K562 (cell line): Measurements from ENCODE around the gene STT3B. TPM values are rescaled to one million over a fixed set of nuclear protein-coding genes. Genes with fewer than 3 reads are reported as not detected.
A peak's percentile ranks its signal among the peaks of the same experiment; 100 is the strongest.

Experiments used
- ATAC-seq: fragments of 200-7000 bp; cut with Tn5 transposase; 3 replicates; pipeline ENCODE4 v1.9.1; 2020; ENCODE audit warnings: moderate library complexity
- BruUV-seq: library from RNA; stranded (reverse); fragments of 400-500 nt; replicated peaks from 2 replicates; lab custom pipeline; 2021; lab: Mats Ljungman, UMichigan
- CTCF ChIA-PET: fragments of 300-600 bp; formaldehyde crosslinking; extraction: SDS; loops from one replicate; lab custom pipeline; 2021; ENCODE audit warnings: low intra/inter-chr PET ratio; lab: Yijun Ruan, JAX
- POLR2A ChIA-PET: fragments of 300-600, 350-650 bp; sonication (Branson Sonifier 250); formaldehyde crosslinking; extraction: SDS; loops from one replicate; lab custom pipeline; 2021; ENCODE audit warnings: antibody characterized with exemption, inconsistent platforms; lab: Yijun Ruan, JAX
- DNase-seq, 4 experiments: peaks; one replicate each; pipeline versions ENCODE4 v3.0.0 to v3.0.0-alpha.2; 2011 to 2018; ENCODE audit warnings: low spot score in 3 of 4, mixed read lengths in 3 of 4; ENCODE audit errors: extremely low read depth in 1 of 4
- FAIRE-seq: peaks from 2 replicates; lab custom pipeline; 2011; peaks lifted over from hg19 to GRCh38; lab: Jason Lieb, UNC
- H2AFZ ChIP-seq: 2 replicates; pipeline ENCODE4 v1.6.0; 2011; ENCODE audit warnings: low read depth, low read length, control low read depth, inconsistent platforms
- H3K27ac ChIP-seq: fragments of 200-600 bp; 3 replicates; pipeline ENCODE4 v1.8.0; 2011; ENCODE audit warnings: low read depth, mild to moderate bottlenecking, control low read depth, inconsistent platforms, low read length, moderate library complexity, mixed read lengths; ENCODE audit errors: extremely low read depth
- H3K27me3 ChIP-seq, 2 experiments: fragments of 300-600 bp in 1 of 2; 2 replicates in 1 of 2; 3 replicates in 1 of 2; pipeline versions ENCODE4 v1.6.0 to v1.8.0; 2011; ENCODE audit warnings: inconsistent platforms in 2 of 2, low read length in 2 of 2, mild to moderate bottlenecking in 1 of 2, mixed read lengths in 1 of 2, moderate library complexity in 1 of 2; ENCODE audit not compliant: control insufficient read depth in 2 of 2, insufficient read depth in 2 of 2
- H3K36me3 ChIP-seq: fragments of 300-600 bp; 3 replicates; pipeline ENCODE4 v1.8.0; 2011; ENCODE audit warnings: mild to moderate bottlenecking, low read length, inconsistent platforms; ENCODE audit not compliant: control insufficient read depth, insufficient read depth
- H3K4me1 ChIP-seq, 2 experiments: fragments of 200-600 bp in 1 of 2; replicated peaks in 1 of 2; 2 replicates in 1 of 2; 3 replicates in 1 of 2; pipeline versions ENCODE4 v1.5.1 to v1.8.0; 2011; ENCODE audit warnings: inconsistent platforms in 2 of 2, low read length in 2 of 2, mild to moderate bottlenecking in 1 of 2, mixed read lengths in 1 of 2, moderate library complexity in 1 of 2; ENCODE audit not compliant: control insufficient read depth in 2 of 2, insufficient read depth in 2 of 2
- H3K4me2 ChIP-seq: 2 replicates; pipeline ENCODE4 v1.6.1; 2011; ENCODE audit warnings: low read length, control low read depth, inconsistent platforms, mixed read lengths; ENCODE audit not compliant: insufficient read depth
- H3K4me3 ChIP-seq: fragments of 200-600 bp; sonication (generic), shearing (Covaris generic); 2 replicates; pipeline ENCODE4 v1.5.1; 2016; ENCODE audit warnings: control low read depth, inconsistent platforms
- H3K79me2 ChIP-seq: fragments of 200-600 bp; 3 replicates; pipeline ENCODE4 v1.8.0; 2011; ENCODE audit warnings: low read length, inconsistent platforms; ENCODE audit not compliant: control insufficient read depth, insufficient read depth
- H3K9ac ChIP-seq, 2 experiments: 2 replicates each; pipeline versions ENCODE4 v1.6.0 to v1.6.1; 2011; ENCODE audit warnings: low read depth in 2 of 2, low read length in 2 of 2, control low read depth in 1 of 2, inconsistent platforms in 1 of 2, mild to moderate bottlenecking in 1 of 2, mixed read lengths in 1 of 2; ENCODE audit not compliant: insufficient read depth in 1 of 2
- H3K9me1 ChIP-seq: one replicate; pipeline ENCODE4 v1.6.0; 2011; ENCODE audit warnings: inconsistent platforms, mild to moderate bottlenecking, low read length, moderate library complexity; ENCODE audit not compliant: control insufficient read depth, insufficient read depth
- H3K9me3 ChIP-seq: replicated peaks from 2 replicates; pipeline ENCODE4 v1.5.1; 2011; ENCODE audit warnings: low read depth, low read length, inconsistent platforms; ENCODE audit not compliant: control insufficient read depth, insufficient read depth
- H4K20me1 ChIP-seq: replicated peaks from 2 replicates; pipeline ENCODE4 v1.6.1; 2011; ENCODE audit warnings: low read length, inconsistent platforms, mixed read lengths; ENCODE audit not compliant: control insufficient read depth, insufficient read depth
- ARID1B ChIP-seq: fragments of 450-650 bp; IDR thresholded peaks from 2 replicates; pipeline ENCODE4 v1.6.1; 2016; ENCODE audit warnings: antibody characterized with exemption, mild to moderate bottlenecking, inconsistent platforms
- CBFB ChIP-seq: sonication (generic); formaldehyde crosslinking; IDR thresholded peaks from 2 replicates; pipeline ENCODE4 v1.4.0; 2020; ENCODE audit warnings: mild to moderate bottlenecking, missing genetic modification reagents
- HNRNPLL ChIP-seq: fragments of 200-400 bp; formaldehyde crosslinking; IDR thresholded peaks from 2 replicates; pipeline ENCODE4 v1.6.1; 2017; ENCODE audit warnings: low read length, low read depth, mild to moderate bottlenecking; ENCODE audit not compliant: poor library complexity, severe bottlenecking
- MAFG ChIP-seq: fragments of 450-650 bp; conservative IDR thresholded peaks from 2 replicates; pipeline ENCODE4 v1.6.1; 2016; ENCODE audit warnings: missing genetic modification characterization, missing compliant biosample characterization
- NBN ChIP-seq: fragments of 450-650 bp; IDR thresholded peaks from 2 replicates; pipeline ENCODE4 v1.6.1; 2016; ENCODE audit warnings: low read depth, mild to moderate bottlenecking
- NUFIP1 ChIP-seq: fragments of 450-650 bp; IDR thresholded peaks from 2 replicates; pipeline ENCODE4 v1.6.1; 2018; ENCODE audit not compliant: partially characterized antibody
- PML ChIP-seq: IDR thresholded peaks from 2 replicates; pipeline ENCODE4 v1.6.1; 2012; ENCODE audit warnings: low read length, inconsistent platforms
- RBM17 ChIP-seq: fragments of 200-400 bp; formaldehyde crosslinking; IDR thresholded peaks from 2 replicates; pipeline ENCODE4 v1.6.1; 2017; ENCODE audit warnings: low read depth, mild to moderate bottlenecking, low read length, borderline replicate concordance
- SRSF7 ChIP-seq: fragments of 200-400 bp; formaldehyde crosslinking; optimal IDR thresholded peaks from 2 replicates; pipeline ENCODE3; 2017; ENCODE audit warnings: mild to moderate bottlenecking, low read depth, low read length
- TRIM25 ChIP-seq: fragments of 450-650 bp; IDR thresholded peaks from 2 replicates; pipeline ENCODE4 v1.7.0; 2016; ENCODE audit warnings: borderline replicate concordance
- USF1 ChIP-seq: sonication (generic); formaldehyde crosslinking; IDR thresholded peaks from 2 replicates; pipeline ENCODE4 v1.9.0; 2022; ENCODE audit warnings: mild to moderate bottlenecking, missing genetic modification reagents
- ZNF316 ChIP-seq: fragments of 450-650 bp; IDR thresholded peaks from 2 replicates; pipeline ENCODE4 v1.6.1; 2016
- WGBS: fragments of 100-300 bp; shearing (Covaris generic); methylation state at CpG from one replicate; pipeline ENCODE4 v1.1.6; 2016; ENCODE audit warnings: low coverage, mixed read lengths; ENCODE audit not compliant: insufficient coverage; ENCODE audit errors: missing lambda C conversion rate; 5-methylcytosine and 5-hydroxymethylcytosine counted together
- in situ Hi-C: fragments of 300-500 bp; cut with MboI; formaldehyde crosslinking; loops from 4 replicates; pipeline ENCODE4 v1.15.0; 2018; ENCODE audit warnings: inconsistent platforms, mixed read lengths
- intact Hi-C: fragments of 100-400 bp; cut with micrococcal nuclease; formaldehyde crosslinking; loops from 2 replicates; pipeline ENCODE4 v1.14.2; 2022
- polyA plus RNA-seq, 8 experiments: library from polyadenylated mRNA; depleted of rRNA in 4 of 8; stranded (reverse) in 5 of 8; unstranded in 3 of 8; fragments of >200 nt; fragmentation: Nextera tagmentation in 2 of 8; fragmentation: Illumina TruSeq in 1 of 8; extraction: Ambion mirVana in 2 of 8; extraction: Trizol in 1 of 8; gene quantifications; 2 replicates each; pipeline versions ENCODE4 v1.2.1 to v1.2.3, GENCODE V29; 2011 to 2014; ENCODE audit warnings: inconsistent platforms in 1 of 8, missing spikeins in 1 of 8
- total RNA-seq, 7 experiments: library from RNA; depleted of rRNA in 6 of 7; stranded (reverse); fragments of >200 nt in 6 of 7; fragmentation: Illumina TruSeq in 2 of 7; extraction: Trizol in 2 of 7; gene quantifications; 2 replicates each; pipeline versions ENCODE4 v1.2.1 to v1.2.3, GENCODE V29; 2011 to 2021; ENCODE audit warnings: low replicate concordance in 1 of 7
- TF ChIP-seq, protein P1 (sequence below), 3 experiments: fragments of 200-800 bp in 1 of 3; sonication (Bioruptor generic) in 1 of 3; sonication (generic) in 1 of 3; formaldehyde crosslinking in 1 of 3; IDR thresholded peaks; 2 replicates each; pipeline versions ENCODE4 v1.6.1 to v1.8.0; 2016 to 2022; ENCODE audit warnings: mild to moderate bottlenecking in 2 of 3, missing compliant biosample characterization in 2 of 3, missing genetic modification characterization in 2 of 3, missing genetic modification reagents in 1 of 3
- TF ChIP-seq, protein P2 (sequence below): fragments of 450-650 bp; IDR thresholded peaks from one replicate; pipeline ENCODE4 v1.6.1; 2018; ENCODE audit warnings: mild to moderate bottlenecking, moderate library complexity; ENCODE audit not compliant: partially characterized antibody
- TF ChIP-seq, protein P3 (sequence below), 2 experiments: fragments of 450-650 bp in 1 of 2; sonication (generic) in 1 of 2; formaldehyde crosslinking in 1 of 2; IDR thresholded peaks in 1 of 2; conservative IDR thresholded peaks in 1 of 2; 2 replicates each; pipeline versions ENCODE4 v1.6.1 to v1.8.1; 2016 to 2023; ENCODE audit warnings: mild to moderate bottlenecking in 2 of 2, moderate library complexity in 2 of 2, inconsistent platforms in 1 of 2, missing genetic modification reagents in 1 of 2

Gene STT3B
- total and polyA plus RNA-seq, 9 of the 15 experiments (the other 6 are each of a cell fraction or from before 2014, with no cell fraction given): 22.4 to 147 (median 100) TPM

- ChIA-PET CTCF (no interaction called here), POLR2A (interaction anchor here (0.6 to 3.9 kb wide), 23 partner anchors 10 to 307 kb away, joined by 3 to 34 read pairs (median 5); no protein-coding TSS in a partner anchor)
- Histone ChIP-seq H3K79me2 (peaks cover 69% of the 10 kb centered on the region), H3K27ac (peak overlapping the region; percentile 97), H3K4me2 (peak overlapping the region; percentile 93), H4K20me1 (peaks cover 30% of the 10 kb centered on the region), H3K27me3 (no peaks in the 10 kb centered on the region), H3K36me3 (peaks cover 6% of the 10 kb centered on the region), H3K9me1 (no peaks in the 10 kb centered on the region), H2AFZ (peak overlapping the region; percentile 97), H3K4me1 (peaks cover 23 to 28% of the 10 kb centered on the region in 2 experiments), H3K4me3 (peak overlapping the region; percentile 83), H3K9ac (peak overlapping the region; percentile 98 to 99), H3K9me3 (no peaks in the 10 kb centered on the region)
- DNase-seq (peak; percentile 97 to 100 (median 98)), ATAC-seq (peak; percentile 89), FAIRE-seq (peak; percentile 88)
- intact Hi-C loops (loop anchor here (2.0 to 5.0 kb wide), 3 partner anchors 45 to 165 kb away; no protein-coding TSS in a partner anchor), in situ Hi-C loops (no loop called here)
- no TSS peak for BruUV-seq
- 1% methylated on average over 70 of the region's 73 CpGs for WGBS
- no peak for TF ChIP-seq NUFIP1
- TF ChIP-seq USF1 (CRISPR knock-in tag): peak; percentile 99
- TF ChIP-seq RBM17: no peak
- TF ChIP-seq, protein P1, sequence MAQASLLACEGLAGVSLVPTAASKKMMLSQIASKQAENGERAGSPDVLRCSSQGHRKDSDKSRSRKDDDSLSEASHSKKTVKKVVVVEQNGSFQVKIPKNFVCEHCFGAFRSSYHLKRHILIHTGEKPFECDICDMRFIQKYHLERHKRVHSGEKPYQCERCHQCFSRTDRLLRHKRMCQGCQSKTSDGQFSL (CRISPR knock-in tag; IDR thresholded peaks at IDR 0.05): peak; percentile 88
- TF ChIP-seq, protein P1 (tag; IDR thresholded peaks at IDR 0.05): peak in 1 of 2 experiments; percentile 89; a peak in 2 of 4 replicates
- TF ChIP-seq, protein P2, sequence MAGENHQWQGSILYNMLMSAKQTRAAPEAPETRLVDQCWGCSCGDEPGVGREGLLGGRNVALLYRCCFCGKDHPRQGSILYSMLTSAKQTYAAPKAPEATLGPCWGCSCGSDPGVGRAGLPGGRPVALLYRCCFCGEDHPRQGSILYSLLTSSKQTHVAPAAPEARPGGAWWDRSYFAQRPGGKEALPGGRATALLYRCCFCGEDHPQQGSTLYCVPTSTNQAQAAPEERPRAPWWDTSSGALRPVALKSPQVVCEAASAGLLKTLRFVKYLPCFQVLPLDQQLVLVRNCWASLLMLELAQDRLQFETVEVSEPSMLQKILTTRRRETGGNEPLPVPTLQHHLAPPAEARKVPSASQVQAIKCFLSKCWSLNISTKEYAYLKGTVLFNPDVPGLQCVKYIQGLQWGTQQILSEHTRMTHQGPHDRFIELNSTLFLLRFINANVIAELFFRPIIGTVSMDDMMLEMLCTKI: no peak
- TF ChIP-seq NBN: peak; percentile 19; the same call in 1 of the 2 replicates
- no peak for TF ChIP-seq MAFG
- TF ChIP-seq, protein P3, sequence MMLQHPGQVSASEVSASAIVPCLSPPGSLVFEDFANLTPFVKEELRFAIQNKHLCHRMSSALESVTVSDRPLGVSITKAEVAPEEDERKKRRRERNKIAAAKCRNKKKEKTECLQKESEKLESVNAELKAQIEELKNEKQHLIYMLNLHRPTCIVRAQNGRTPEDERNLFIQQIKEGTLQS (IDR thresholded peaks at IDR 0.05): no peak
- TF ChIP-seq, protein P3 (CRISPR knock-in tag; conservative IDR thresholded peaks at IDR 0.05): peak; percentile 83; the same call in 1 of the 2 replicates
- peak; percentile 95; the same call in 1 of the 2 replicates for TF ChIP-seq CBFB (CRISPR knock-in tag)
- peak; percentile 68; the same call in 1 of the 2 replicates for TF ChIP-seq ARID1B
- TF ChIP-seq PML: peak; percentile 96
- peak; percentile 43 for TF ChIP-seq ZNF316
- TF ChIP-seq HNRNPLL: peak; percentile 78
- TF ChIP-seq TRIM25: no peak
- no peak for TF ChIP-seq SRSF7
These were observed 636 bp upstream of the STT3B start for GRCh38 chr3:31531992-31532586.
